B cell (primary cell): ENCODE results near the gene RBM19. TPM values are rescaled to one million over a fixed set of nuclear protein-coding genes. Genes with fewer than 3 reads are reported as not detected.

Source experiments
- ATAC-seq: fragments of 200-7000 bp; cut with Tn5 transposase; one replicate; pipeline ENCODE4 v1.10.0; 2021; ENCODE audit warnings: low read depth, mild to moderate bottlenecking, moderate number of reproducible peaks, moderate library complexity
- CTCF ChIA-PET: fragments of 350-600 bp; sonication (Branson Sonifier 250); formaldehyde crosslinking; loops from one replicate; lab custom pipeline; 2021; ENCODE audit warnings: antibody characterized with exemption, inconsistent platforms; lab: Charles Lee
- POLR2A ChIA-PET: fragments of 350-600 bp; sonication (Branson Sonifier 250); formaldehyde crosslinking; loops from one replicate; lab custom pipeline; 2021; ENCODE audit warnings: antibody characterized with exemption; lab: Charles Lee
- DNase-seq: peaks from one replicate; pipeline ENCODE4 v3.0.0; 2013
- H2AFZ ChIP-seq: 2 replicates; pipeline ENCODE4 v1.6.1; 2012; ENCODE audit warnings: mild to moderate bottlenecking, low read depth, low read length; ENCODE audit not compliant: insufficient read depth, poor library complexity, severe bottlenecking
- H3K27ac ChIP-seq, 2 donors: 1 replicate in 1 of 2; 2 replicates in 1 of 2; pipeline ENCODE4 v1.5.1; 2012 to 2013; ENCODE audit warnings: low read length in 2 of 2, mild to moderate bottlenecking in 2 of 2, moderate library complexity in 1 of 2
- H3K27me3 ChIP-seq, 4 experiments: fragments of 200-600 bp in 1 of 4; sonication (generic) in 1 of 4; replicated peaks in 1 of 4; 1 replicate in 2 of 4; 2 replicates in 2 of 4; pipeline versions ENCODE4 v1.6.1 to v1.7.0; 2013 to 2016; ENCODE audit warnings: low read length in 3 of 4, mild to moderate bottlenecking in 2 of 4, mixed read lengths in 1 of 4, moderate library complexity in 1 of 4; ENCODE audit not compliant: insufficient read depth in 4 of 4, control insufficient read depth in 3 of 4; ENCODE audit errors: control extremely low read depth in 1 of 4
- H3K36me3 ChIP-seq, 2 experiments: replicated peaks in 1 of 2; 1 replicate in 1 of 2; 2 replicates in 1 of 2; pipeline versions ENCODE4 v1.6.1 to v1.7.1; 2013; ENCODE audit warnings: low read length in 1 of 2; ENCODE audit not compliant: insufficient read depth in 2 of 2, control insufficient read depth in 1 of 2; ENCODE audit errors: control extremely low read depth in 1 of 2, extremely low read depth in 1 of 2
- H3K4me1 ChIP-seq, 2 donors: fragments of 200-600 bp in 1 of 2; sonication (generic) in 1 of 2; 1 replicate in 1 of 2; 2 replicates in 1 of 2; pipeline versions ENCODE4 v1.5.1 to v1.6.1; 2013 to 2017; ENCODE audit warnings: low read length in 2 of 2; ENCODE audit not compliant: control insufficient read depth in 2 of 2, insufficient read depth in 2 of 2
- H3K4me2 ChIP-seq: replicated peaks from 2 replicates; pipeline ENCODE3; 2012; ENCODE audit warnings: mild to moderate bottlenecking, low read depth, low read length; ENCODE audit not compliant: poor library complexity, severe bottlenecking
- H3K4me3 ChIP-seq, 5 experiments: fragments of 200-600 bp in 1 of 5; sonication (generic) in 1 of 5; 1 replicate in 3 of 5; 2 replicates in 2 of 5; pipeline versions ENCODE4 v1.5.1 to v1.7.0; 2011 to 2016; ENCODE audit warnings: low read length in 4 of 5, mild to moderate bottlenecking in 4 of 5, low read depth in 2 of 5, control low read depth in 1 of 5, moderate library complexity in 1 of 5; ENCODE audit not compliant: insufficient read depth in 1 of 5; ENCODE audit errors: control extremely low read depth in 1 of 5, extremely low read depth in 1 of 5
- H3K79me2 ChIP-seq: fragments of 200-600 bp; sonication (generic); one replicate; pipeline ENCODE4 v1.6.0; 2016; ENCODE audit warnings: low read length; ENCODE audit not compliant: control insufficient read depth, insufficient read depth
- H3K9ac ChIP-seq: fragments of 200-600 bp; sonication (generic); 2 replicates; pipeline ENCODE4 v1.6.1; 2017; ENCODE audit warnings: mild to moderate bottlenecking, low read length, moderate library complexity
- H3K9me3 ChIP-seq, 3 donors: one replicate each; pipeline versions ENCODE4 v1.6.1 to v1.7.1; 2013; ENCODE audit warnings: low read length in 2 of 3; ENCODE audit not compliant: control insufficient read depth in 2 of 3, insufficient read depth in 1 of 3; ENCODE audit errors: control extremely low read depth in 1 of 3
- H4K20me1 ChIP-seq: 2 replicates; pipeline ENCODE4 v1.6.0; 2012; ENCODE audit warnings: mild to moderate bottlenecking, low read length; ENCODE audit not compliant: insufficient read depth, control insufficient read depth, poor library complexity, severe bottlenecking
- H3K27ac Mint-ChIP-seq: one replicate; pipeline ENCODE4 v1.8.0; 2021; ENCODE audit warnings: mixed read lengths
- H3K27me3 Mint-ChIP-seq: one replicate; pipeline ENCODE4 v1.8.0; 2021; ENCODE audit warnings: mixed read lengths
- H3K4me1 Mint-ChIP-seq: one replicate; pipeline ENCODE4 v1.8.0; 2021; ENCODE audit warnings: mixed read lengths
- H3K4me3 Mint-ChIP-seq: one replicate; pipeline ENCODE4 v1.8.0; 2021; ENCODE audit warnings: mixed read lengths
- H3K9me3 Mint-ChIP-seq: one replicate; pipeline ENCODE4 v1.8.0; 2022; ENCODE audit warnings: mixed read lengths; ENCODE audit not compliant: insufficient read depth
- CTCF ChIP-seq: fragments of 200-600 bp; IDR thresholded peaks from one replicate; pipeline ENCODE4 v1.8.0; 2022; ENCODE audit warnings: antibody characterized with exemption, mild to moderate bottlenecking
- EZH2 ChIP-seq: IDR thresholded peaks from 2 replicates; pipeline ENCODE4 v1.6.1; 2012; ENCODE audit warnings: borderline replicate concordance, low read depth, mild to moderate bottlenecking, moderate library complexity, low read length; ENCODE audit not compliant: insufficient read depth, poor library complexity, severe bottlenecking
- WGBS: methylation state at CpG from one replicate; pipeline ENCODE4 v1.1.5; 2013; ENCODE audit warnings: missing lambda C conversion rate; ENCODE audit not compliant: insufficient coverage; 5-methylcytosine and 5-hydroxymethylcytosine counted together
- intact Hi-C: fragments of 100-400 bp; cut with micrococcal nuclease; formaldehyde crosslinking; loops from one replicate; pipeline ENCODE4 v1.10.0; 2022
- polyA plus RNA-seq: library from polyadenylated mRNA; depleted of rRNA; stranded (reverse); fragments of >200 nt; gene quantifications from 2 replicates; pipeline ENCODE4 v1.2.3, GENCODE V29; 2012
- total RNA-seq, 2 donors: library from RNA; stranded (reverse); fragments of 120-200 nt in 1 of 2; gene quantifications; 1 replicate in 1 of 2; 2 replicates in 1 of 2; pipeline versions ENCODE4 v1.2.3 to v1.2.4, GENCODE V29; 2013 to 2022

RBM19 gene
- total and polyA plus RNA-seq, 2 donors (not counting 1 experiment from before 2014, with no cell fraction given): 43.1 to 90.0 TPM

GRCh38 chr12:113808095-113808951, 157.8 kb downstream of the RBM19 start:
- WGBS: 98% methylated on average over 12 of the region's 19 CpGs
- Histone ChIP-seq H3K27ac (no peak overlapping the region), H4K20me1 (no peaks in the 10 kb centered on the region), H3K79me2 (no peaks in the 10 kb centered on the region), H3K4me3 (no peak overlapping the region), H2AFZ (no peak overlapping the region), H3K9me3 (peaks cover 0 to 16% (median 0%) of the 10 kb centered on the region in 3 donors), H3K36me3 (no peaks in the 10 kb centered on the region), H3K4me1 (no peaks in the 10 kb centered on the region), H3K27me3 (no peaks in the 10 kb centered on the region), H3K4me2 (no peak overlapping the region), H3K9ac (no peak overlapping the region)
- no peaks in the 10 kb centered on the region for H3K27me3 Mint-ChIP-seq
- TF ChIP-seq CTCF (no peak), EZH2 (no peak)
- DNase-seq (no peak), ATAC-seq (no peak)
- ChIA-PET CTCF (no interaction called here), POLR2A (no interaction called here)
- no peak overlapping the region for H3K4me3 Mint-ChIP-seq
- H3K4me1 Mint-ChIP-seq: no peaks in the 10 kb centered on the region
- H3K9me3 Mint-ChIP-seq: no peaks in the 10 kb centered on the region
- intact Hi-C loops: no loop called here
- no peak overlapping the region for H3K27ac Mint-ChIP-seq

GRCh38 chr12:113805673-113806072, 160.5 kb downstream of the RBM19 start:
- Histone ChIP-seq H3K9me3 (no peaks in the 10 kb centered on the region), H3K27ac (no peak overlapping the region), H4K20me1 (no peaks in the 10 kb centered on the region), H3K36me3 (no peaks in the 10 kb centered on the region), H3K27me3 (no peaks in the 10 kb centered on the region), H3K79me2 (no peaks in the 10 kb centered on the region), H3K4me1 (no peaks in the 10 kb centered on the region), H3K4me2 (no peak overlapping the region), H2AFZ (no peak overlapping the region), H3K9ac (no peak overlapping the region), H3K4me3 (no peak overlapping the region)
- Mint-ChIP-seq H3K4me1 (no peaks in the 10 kb centered on the region), H3K9me3 (no peaks in the 10 kb centered on the region), H3K27ac (no peak overlapping the region), H3K4me3 (no peak overlapping the region), H3K27me3 (no peaks in the 10 kb centered on the region)
- ChIA-PET POLR2A (no interaction called here), CTCF (no interaction called here)
- no peak for ATAC-seq
- 97% methylated on average over 5 of the region's 5 CpGs for WGBS
- intact Hi-C loops: no loop called here
- no peak for DNase-seq
- TF ChIP-seq CTCF (no peak), EZH2 (no peak)
